B cell (primary cell): ENCODE data around the gene MVD. TPM values are rescaled to one million over a fixed set of nuclear protein-coding genes. Genes with fewer than 3 reads are reported as not detected.
A peak's percentile ranks its signal among the peaks of the same experiment; 100 is the strongest.

ENCODE experiments used
- ATAC-seq: fragments of 200-7000 bp; cut with Tn5 transposase; one replicate; pipeline ENCODE4 v1.10.0; 2021; ENCODE audit warnings: low read depth, mild to moderate bottlenecking, moderate number of reproducible peaks, moderate library complexity
- CTCF ChIA-PET: fragments of 350-600 bp; sonication (Branson Sonifier 250); formaldehyde crosslinking; loops from one replicate; lab custom pipeline; 2021; ENCODE audit warnings: antibody characterized with exemption, inconsistent platforms; lab: Charles Lee
- POLR2A ChIA-PET: fragments of 350-600 bp; sonication (Branson Sonifier 250); formaldehyde crosslinking; loops from one replicate; lab custom pipeline; 2021; ENCODE audit warnings: antibody characterized with exemption; lab: Charles Lee
- DNase-seq: peaks from one replicate; pipeline ENCODE4 v3.0.0; 2013
- H2AFZ ChIP-seq: 2 replicates; pipeline ENCODE4 v1.6.1; 2012; ENCODE audit warnings: mild to moderate bottlenecking, low read depth, low read length; ENCODE audit not compliant: insufficient read depth, poor library complexity, severe bottlenecking
- H3K27ac ChIP-seq, 2 donors: 1 replicate in 1 of 2; 2 replicates in 1 of 2; pipeline ENCODE4 v1.5.1; 2012 to 2013; ENCODE audit warnings: low read length in 2 of 2, mild to moderate bottlenecking in 2 of 2, moderate library complexity in 1 of 2
- H3K27me3 ChIP-seq, 4 experiments: fragments of 200-600 bp in 1 of 4; sonication (generic) in 1 of 4; replicated peaks in 1 of 4; 1 replicate in 2 of 4; 2 replicates in 2 of 4; pipeline versions ENCODE4 v1.6.1 to v1.7.0; 2013 to 2016; ENCODE audit warnings: low read length in 3 of 4, mild to moderate bottlenecking in 2 of 4, mixed read lengths in 1 of 4, moderate library complexity in 1 of 4; ENCODE audit not compliant: insufficient read depth in 4 of 4, control insufficient read depth in 3 of 4; ENCODE audit errors: control extremely low read depth in 1 of 4
- H3K36me3 ChIP-seq, 2 experiments: replicated peaks in 1 of 2; 1 replicate in 1 of 2; 2 replicates in 1 of 2; pipeline versions ENCODE4 v1.6.1 to v1.7.1; 2013; ENCODE audit warnings: low read length in 1 of 2; ENCODE audit not compliant: insufficient read depth in 2 of 2, control insufficient read depth in 1 of 2; ENCODE audit errors: control extremely low read depth in 1 of 2, extremely low read depth in 1 of 2
- H3K4me1 ChIP-seq, 2 donors: fragments of 200-600 bp in 1 of 2; sonication (generic) in 1 of 2; 1 replicate in 1 of 2; 2 replicates in 1 of 2; pipeline versions ENCODE4 v1.5.1 to v1.6.1; 2013 to 2017; ENCODE audit warnings: low read length in 2 of 2; ENCODE audit not compliant: control insufficient read depth in 2 of 2, insufficient read depth in 2 of 2
- H3K4me2 ChIP-seq: replicated peaks from 2 replicates; pipeline ENCODE3; 2012; ENCODE audit warnings: mild to moderate bottlenecking, low read depth, low read length; ENCODE audit not compliant: poor library complexity, severe bottlenecking
- H3K4me3 ChIP-seq, 5 experiments: fragments of 200-600 bp in 1 of 5; sonication (generic) in 1 of 5; 1 replicate in 3 of 5; 2 replicates in 2 of 5; pipeline versions ENCODE4 v1.5.1 to v1.7.0; 2011 to 2016; ENCODE audit warnings: low read length in 4 of 5, mild to moderate bottlenecking in 4 of 5, low read depth in 2 of 5, control low read depth in 1 of 5, moderate library complexity in 1 of 5; ENCODE audit not compliant: insufficient read depth in 1 of 5; ENCODE audit errors: control extremely low read depth in 1 of 5, extremely low read depth in 1 of 5
- H3K79me2 ChIP-seq: fragments of 200-600 bp; sonication (generic); one replicate; pipeline ENCODE4 v1.6.0; 2016; ENCODE audit warnings: low read length; ENCODE audit not compliant: control insufficient read depth, insufficient read depth
- H3K9ac ChIP-seq: fragments of 200-600 bp; sonication (generic); 2 replicates; pipeline ENCODE4 v1.6.1; 2017; ENCODE audit warnings: mild to moderate bottlenecking, low read length, moderate library complexity
- H3K9me3 ChIP-seq, 3 donors: one replicate each; pipeline versions ENCODE4 v1.6.1 to v1.7.1; 2013; ENCODE audit warnings: low read length in 2 of 3; ENCODE audit not compliant: control insufficient read depth in 2 of 3, insufficient read depth in 1 of 3; ENCODE audit errors: control extremely low read depth in 1 of 3
- H4K20me1 ChIP-seq: 2 replicates; pipeline ENCODE4 v1.6.0; 2012; ENCODE audit warnings: mild to moderate bottlenecking, low read length; ENCODE audit not compliant: insufficient read depth, control insufficient read depth, poor library complexity, severe bottlenecking
- H3K27ac Mint-ChIP-seq: one replicate; pipeline ENCODE4 v1.8.0; 2021; ENCODE audit warnings: mixed read lengths
- H3K27me3 Mint-ChIP-seq: one replicate; pipeline ENCODE4 v1.8.0; 2021; ENCODE audit warnings: mixed read lengths
- H3K4me1 Mint-ChIP-seq: one replicate; pipeline ENCODE4 v1.8.0; 2021; ENCODE audit warnings: mixed read lengths
- H3K4me3 Mint-ChIP-seq: one replicate; pipeline ENCODE4 v1.8.0; 2021; ENCODE audit warnings: mixed read lengths
- H3K9me3 Mint-ChIP-seq: one replicate; pipeline ENCODE4 v1.8.0; 2022; ENCODE audit warnings: mixed read lengths; ENCODE audit not compliant: insufficient read depth
- EZH2 ChIP-seq: IDR thresholded peaks from 2 replicates; pipeline ENCODE4 v1.6.1; 2012; ENCODE audit warnings: borderline replicate concordance, low read depth, mild to moderate bottlenecking, moderate library complexity, low read length; ENCODE audit not compliant: insufficient read depth, poor library complexity, severe bottlenecking
- WGBS: methylation state at CpG from one replicate; pipeline ENCODE4 v1.1.5; 2013; ENCODE audit warnings: missing lambda C conversion rate; ENCODE audit not compliant: insufficient coverage; 5-methylcytosine and 5-hydroxymethylcytosine counted together
- intact Hi-C: fragments of 100-400 bp; cut with micrococcal nuclease; formaldehyde crosslinking; loops from one replicate; pipeline ENCODE4 v1.10.0; 2022
- polyA plus RNA-seq: library from polyadenylated mRNA; depleted of rRNA; stranded (reverse); fragments of >200 nt; gene quantifications from 2 replicates; pipeline ENCODE4 v1.2.3, GENCODE V29; 2012
- total RNA-seq, 2 donors: library from RNA; stranded (reverse); fragments of 120-200 nt in 1 of 2; gene quantifications; 1 replicate in 1 of 2; 2 replicates in 1 of 2; pipeline versions ENCODE4 v1.2.3 to v1.2.4, GENCODE V29; 2013 to 2022
- TF ChIP-seq, protein P1 (sequence below): fragments of 200-600 bp; IDR thresholded peaks from one replicate; pipeline ENCODE4 v1.8.0; 2022; ENCODE audit warnings: antibody characterized with exemption, mild to moderate bottlenecking

MVD gene
- total and polyA plus RNA-seq, 2 donors (not counting 1 experiment from before 2014, with no cell fraction given) = 40.9 to 95.4 TPM

DNA sequence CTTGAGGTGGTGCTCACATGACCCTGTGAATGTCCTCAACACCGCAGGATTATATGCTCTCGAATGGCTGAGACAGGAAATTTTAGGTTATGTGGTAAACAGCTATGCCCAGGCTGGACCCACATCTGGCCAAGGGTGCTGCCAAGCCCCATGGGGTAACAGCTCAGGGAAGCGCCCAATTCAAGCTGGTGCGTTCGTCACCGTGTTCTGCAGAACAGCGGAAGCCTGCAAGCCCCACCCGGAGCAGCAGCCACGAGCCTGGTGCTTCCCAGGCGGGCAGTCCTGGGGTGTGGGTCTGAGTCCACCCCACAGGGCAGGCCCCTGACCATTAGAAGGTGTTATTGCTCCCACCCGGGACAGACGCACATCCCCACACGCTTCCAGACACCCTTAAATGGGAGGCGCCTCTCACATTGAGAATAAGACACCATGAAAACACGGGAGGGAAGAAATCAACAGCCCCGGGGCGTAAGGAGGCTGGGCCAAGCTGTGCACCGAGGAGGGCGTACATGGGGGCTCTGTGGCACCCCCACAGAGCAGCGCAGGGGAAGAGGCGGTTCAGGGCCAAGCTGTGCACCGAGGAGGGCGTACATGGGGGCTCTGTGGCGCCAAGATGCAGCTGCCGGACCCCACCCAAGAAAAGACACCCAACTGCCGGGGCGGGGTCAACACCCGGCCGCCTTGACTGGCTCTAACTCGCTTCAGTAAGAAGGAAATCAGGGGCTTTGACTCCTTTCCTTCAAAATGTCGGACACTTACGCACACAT is 9.1 kb downstream of the MVD start:
- Histone ChIP-seq H3K4me1 (peaks cover 22 to 35% of the 10 kb centered on the region in 2 donors), H2AFZ (no peak overlapping the region), H4K20me1 (peaks cover 25% of the 10 kb centered on the region), H3K9me3 (no peaks in the 10 kb centered on the region), H3K27ac (no peak overlapping the region), H3K79me2 (peaks cover 54% of the 10 kb centered on the region), H3K36me3 (peaks cover 0 to 24% of the 10 kb centered on the region in 2 experiments), H3K4me2 (no peak overlapping the region), H3K27me3 (no peaks in the 10 kb centered on the region), H3K9ac (no peak overlapping the region), H3K4me3 (no peak overlapping the region)
- no peak for DNase-seq
- TF ChIP-seq, protein P1, sequence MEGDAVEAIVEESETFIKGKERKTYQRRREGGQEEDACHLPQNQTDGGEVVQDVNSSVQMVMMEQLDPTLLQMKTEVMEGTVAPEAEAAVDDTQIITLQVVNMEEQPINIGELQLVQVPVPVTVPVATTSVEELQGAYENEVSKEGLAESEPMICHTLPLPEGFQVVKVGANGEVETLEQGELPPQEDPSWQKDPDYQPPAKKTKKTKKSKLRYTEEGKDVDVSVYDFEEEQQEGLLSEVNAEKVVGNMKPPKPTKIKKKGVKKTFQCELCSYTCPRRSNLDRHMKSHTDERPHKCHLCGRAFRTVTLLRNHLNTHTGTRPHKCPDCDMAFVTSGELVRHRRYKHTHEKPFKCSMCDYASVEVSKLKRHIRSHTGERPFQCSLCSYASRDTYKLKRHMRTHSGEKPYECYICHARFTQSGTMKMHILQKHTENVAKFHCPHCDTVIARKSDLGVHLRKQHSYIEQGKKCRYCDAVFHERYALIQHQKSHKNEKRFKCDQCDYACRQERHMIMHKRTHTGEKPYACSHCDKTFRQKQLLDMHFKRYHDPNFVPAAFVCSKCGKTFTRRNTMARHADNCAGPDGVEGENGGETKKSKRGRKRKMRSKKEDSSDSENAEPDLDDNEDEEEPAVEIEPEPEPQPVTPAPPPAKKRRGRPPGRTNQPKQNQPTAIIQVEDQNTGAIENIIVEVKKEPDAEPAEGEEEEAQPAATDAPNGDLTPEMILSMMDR = no peak
- TF ChIP-seq EZH2 = no peak
- Mint-ChIP-seq H3K9me3 (no peaks in the 10 kb centered on the region), H3K27me3 (no peaks in the 10 kb centered on the region), H3K4me1 (peaks cover 24% of the 10 kb centered on the region), H3K4me3 (no peak overlapping the region), H3K27ac (peak overlapping the region; percentile 53)
- intact Hi-C loops = no loop called here
- WGBS = 89% methylated on average over 29 of the region's 32 CpGs
- ATAC-seq = no peak
- CTCF ChIA-PET = interaction anchor here (1.0 kb wide), 1 partner anchor 11 kb away, joined by 3 read pairs; no protein-coding TSS in a partner anchor
- POLR2A ChIA-PET = interaction anchor here (2.0 kb wide), 1 partner anchor 9 kb away, joined by 6 read pairs; the partner anchor contains the start of gene MVD

DNA sequence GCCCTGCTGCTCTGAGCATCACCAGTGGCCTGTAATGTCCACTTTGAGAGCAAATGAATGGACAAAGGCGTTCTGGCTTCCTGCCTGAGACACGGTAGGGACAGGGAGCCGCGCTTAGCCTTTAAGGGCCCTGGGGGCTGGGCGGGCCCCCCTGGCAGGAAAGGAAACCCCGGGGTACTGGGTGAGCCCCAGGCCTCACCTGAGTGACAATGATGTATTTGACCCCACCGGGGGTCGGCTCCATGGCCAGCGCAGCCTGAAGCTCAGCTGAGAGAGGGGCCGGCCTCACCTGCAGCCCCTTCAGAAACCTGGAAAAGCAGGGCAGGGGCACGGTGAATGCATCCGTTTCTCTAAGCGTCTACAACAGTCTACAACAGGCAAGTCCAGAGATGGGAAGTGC is 9.8 kb downstream of the MVD start:
- Mint-ChIP-seq H3K27me3 (no peaks in the 10 kb centered on the region), H3K4me1 (peaks cover 28% of the 10 kb centered on the region), H3K9me3 (no peaks in the 10 kb centered on the region), H3K27ac (peak overlapping the region; percentile 63), H3K4me3 (no peak overlapping the region)
- Histone ChIP-seq H3K36me3 (peaks cover 0 to 28% of the 10 kb centered on the region in 2 experiments), H4K20me1 (peaks cover 32% of the 10 kb centered on the region), H3K9ac (no peak overlapping the region), H3K27me3 (no peaks in the 10 kb centered on the region), H3K4me2 (no peak overlapping the region), H3K27ac (peak overlapping the region; percentile 98 to 99), H3K79me2 (peaks cover 54% of the 10 kb centered on the region), H2AFZ (no peak overlapping the region), H3K4me1 (peaks cover 29 to 42% of the 10 kb centered on the region in 2 donors), H3K9me3 (no peaks in the 10 kb centered on the region), H3K4me3 (no peak overlapping the region)
- 95% methylated on average over 13 of the region's 13 CpGs for WGBS
- DNase-seq (no peak), ATAC-seq (no peak)
- ChIA-PET POLR2A (interaction anchor here (2.0 kb wide), 1 partner anchor 10 kb away, joined by 6 read pairs; the partner anchor contains the start of gene MVD), CTCF (interaction anchor here (0.7 to 1.0 kb wide), 2 partner anchors 11 to 18 kb away, joined by 3 read pairs; no protein-coding TSS in a partner anchor)
- TF ChIP-seq, protein P1 = no peak
- no peak for TF ChIP-seq EZH2
- intact Hi-C loops = no loop called here
